B cell (primary cell): ENCODE measurements around the gene CCNE1. TPM values are rescaled to one million over a fixed set of nuclear protein-coding genes. Genes with fewer than 3 reads are reported as not detected.
"Not testable (repeated sequence)": the region's sequence is repeated elsewhere in the genome, so short reads cannot be mapped to it uniquely, and the experiment has no call there.

Source experiments
- ATAC-seq: fragments of 200-7000 bp; cut with Tn5 transposase; one replicate; pipeline ENCODE4 v1.10.0; 2021; ENCODE audit warnings: low read depth, mild to moderate bottlenecking, moderate number of reproducible peaks, moderate library complexity
- CTCF ChIA-PET: fragments of 350-600 bp; sonication (Branson Sonifier 250); formaldehyde crosslinking; loops from one replicate; lab custom pipeline; 2021; ENCODE audit warnings: antibody characterized with exemption, inconsistent platforms; lab: Charles Lee
- POLR2A ChIA-PET: fragments of 350-600 bp; sonication (Branson Sonifier 250); formaldehyde crosslinking; loops from one replicate; lab custom pipeline; 2021; ENCODE audit warnings: antibody characterized with exemption; lab: Charles Lee
- DNase-seq: peaks from one replicate; pipeline ENCODE4 v3.0.0; 2013
- H2AFZ ChIP-seq: 2 replicates; pipeline ENCODE4 v1.6.1; 2012; ENCODE audit warnings: mild to moderate bottlenecking, low read depth, low read length; ENCODE audit not compliant: insufficient read depth, poor library complexity, severe bottlenecking
- H3K27ac ChIP-seq, 2 donors: 1 replicate in 1 of 2; 2 replicates in 1 of 2; pipeline ENCODE4 v1.5.1; 2012 to 2013; ENCODE audit warnings: low read length in 2 of 2, mild to moderate bottlenecking in 2 of 2, moderate library complexity in 1 of 2
- H3K27me3 ChIP-seq, 4 experiments: fragments of 200-600 bp in 1 of 4; sonication (generic) in 1 of 4; replicated peaks in 1 of 4; 1 replicate in 2 of 4; 2 replicates in 2 of 4; pipeline versions ENCODE4 v1.6.1 to v1.7.0; 2013 to 2016; ENCODE audit warnings: low read length in 3 of 4, mild to moderate bottlenecking in 2 of 4, mixed read lengths in 1 of 4, moderate library complexity in 1 of 4; ENCODE audit not compliant: insufficient read depth in 4 of 4, control insufficient read depth in 3 of 4; ENCODE audit errors: control extremely low read depth in 1 of 4
- H3K36me3 ChIP-seq, 2 experiments: replicated peaks in 1 of 2; 1 replicate in 1 of 2; 2 replicates in 1 of 2; pipeline versions ENCODE4 v1.6.1 to v1.7.1; 2013; ENCODE audit warnings: low read length in 1 of 2; ENCODE audit not compliant: insufficient read depth in 2 of 2, control insufficient read depth in 1 of 2; ENCODE audit errors: control extremely low read depth in 1 of 2, extremely low read depth in 1 of 2
- H3K4me1 ChIP-seq, 2 donors: fragments of 200-600 bp in 1 of 2; sonication (generic) in 1 of 2; 1 replicate in 1 of 2; 2 replicates in 1 of 2; pipeline versions ENCODE4 v1.5.1 to v1.6.1; 2013 to 2017; ENCODE audit warnings: low read length in 2 of 2; ENCODE audit not compliant: control insufficient read depth in 2 of 2, insufficient read depth in 2 of 2
- H3K4me2 ChIP-seq: replicated peaks from 2 replicates; pipeline ENCODE3; 2012; ENCODE audit warnings: mild to moderate bottlenecking, low read depth, low read length; ENCODE audit not compliant: poor library complexity, severe bottlenecking
- H3K4me3 ChIP-seq, 5 experiments: fragments of 200-600 bp in 1 of 5; sonication (generic) in 1 of 5; 1 replicate in 3 of 5; 2 replicates in 2 of 5; pipeline versions ENCODE4 v1.5.1 to v1.7.0; 2011 to 2016; ENCODE audit warnings: low read length in 4 of 5, mild to moderate bottlenecking in 4 of 5, low read depth in 2 of 5, control low read depth in 1 of 5, moderate library complexity in 1 of 5; ENCODE audit not compliant: insufficient read depth in 1 of 5; ENCODE audit errors: control extremely low read depth in 1 of 5, extremely low read depth in 1 of 5
- H3K79me2 ChIP-seq: fragments of 200-600 bp; sonication (generic); one replicate; pipeline ENCODE4 v1.6.0; 2016; ENCODE audit warnings: low read length; ENCODE audit not compliant: control insufficient read depth, insufficient read depth
- H3K9ac ChIP-seq: fragments of 200-600 bp; sonication (generic); 2 replicates; pipeline ENCODE4 v1.6.1; 2017; ENCODE audit warnings: mild to moderate bottlenecking, low read length, moderate library complexity
- H3K9me3 ChIP-seq, 3 donors: one replicate each; pipeline versions ENCODE4 v1.6.1 to v1.7.1; 2013; ENCODE audit warnings: low read length in 2 of 3; ENCODE audit not compliant: control insufficient read depth in 2 of 3, insufficient read depth in 1 of 3; ENCODE audit errors: control extremely low read depth in 1 of 3
- H4K20me1 ChIP-seq: 2 replicates; pipeline ENCODE4 v1.6.0; 2012; ENCODE audit warnings: mild to moderate bottlenecking, low read length; ENCODE audit not compliant: insufficient read depth, control insufficient read depth, poor library complexity, severe bottlenecking
- H3K27ac Mint-ChIP-seq: one replicate; pipeline ENCODE4 v1.8.0; 2021; ENCODE audit warnings: mixed read lengths
- H3K27me3 Mint-ChIP-seq: one replicate; pipeline ENCODE4 v1.8.0; 2021; ENCODE audit warnings: mixed read lengths
- H3K4me1 Mint-ChIP-seq: one replicate; pipeline ENCODE4 v1.8.0; 2021; ENCODE audit warnings: mixed read lengths
- H3K4me3 Mint-ChIP-seq: one replicate; pipeline ENCODE4 v1.8.0; 2021; ENCODE audit warnings: mixed read lengths
- H3K9me3 Mint-ChIP-seq: one replicate; pipeline ENCODE4 v1.8.0; 2022; ENCODE audit warnings: mixed read lengths; ENCODE audit not compliant: insufficient read depth
- EZH2 ChIP-seq: IDR thresholded peaks from 2 replicates; pipeline ENCODE4 v1.6.1; 2012; ENCODE audit warnings: borderline replicate concordance, low read depth, mild to moderate bottlenecking, moderate library complexity, low read length; ENCODE audit not compliant: insufficient read depth, poor library complexity, severe bottlenecking
- WGBS: methylation state at CpG from one replicate; pipeline ENCODE4 v1.1.5; 2013; ENCODE audit warnings: missing lambda C conversion rate; ENCODE audit not compliant: insufficient coverage; 5-methylcytosine and 5-hydroxymethylcytosine counted together
- intact Hi-C: fragments of 100-400 bp; cut with micrococcal nuclease; formaldehyde crosslinking; loops from one replicate; pipeline ENCODE4 v1.10.0; 2022
- polyA plus RNA-seq: library from polyadenylated mRNA; depleted of rRNA; stranded (reverse); fragments of >200 nt; gene quantifications from 2 replicates; pipeline ENCODE4 v1.2.3, GENCODE V29; 2012
- total RNA-seq, 2 donors: library from RNA; stranded (reverse); fragments of 120-200 nt in 1 of 2; gene quantifications; 1 replicate in 1 of 2; 2 replicates in 1 of 2; pipeline versions ENCODE4 v1.2.3 to v1.2.4, GENCODE V29; 2013 to 2022
- TF ChIP-seq, protein P1 (sequence below): fragments of 200-600 bp; IDR thresholded peaks from one replicate; pipeline ENCODE4 v1.8.0; 2022; ENCODE audit warnings: antibody characterized with exemption, mild to moderate bottlenecking

Gene CCNE1
- total and polyA plus RNA-seq, 2 donors (not counting 1 experiment from before 2014, with no cell fraction given), result 2.5 to 2.8 TPM

DNA sequence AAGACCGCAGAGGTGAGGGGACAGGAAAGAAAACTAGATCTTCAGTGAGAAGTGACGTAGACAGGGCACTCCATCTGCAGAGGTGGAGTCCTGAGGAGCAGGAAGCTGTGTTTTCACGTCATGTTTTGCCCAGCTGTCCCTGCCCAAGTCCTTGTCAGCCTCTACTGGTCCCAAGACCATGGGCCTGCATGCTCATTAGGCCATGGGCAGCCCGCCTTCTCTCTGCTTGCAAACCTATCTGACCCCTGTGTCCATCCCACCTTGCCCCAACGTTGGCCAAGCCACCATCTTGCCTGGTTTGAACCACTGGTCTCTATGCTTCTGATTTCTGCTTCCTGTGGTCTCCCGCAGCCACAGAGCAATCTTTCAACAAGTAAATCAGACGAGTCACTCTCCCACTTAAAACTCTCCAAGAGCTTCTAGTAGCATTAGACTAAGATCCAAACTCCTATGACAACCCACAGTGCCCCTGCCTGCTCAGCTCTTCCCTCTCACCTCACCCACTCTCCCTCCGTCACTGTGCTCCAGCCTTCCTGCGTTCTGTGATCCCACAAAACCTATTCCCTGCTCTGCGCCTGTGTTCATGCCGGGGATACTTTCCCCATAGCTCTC lies 18.6 kb upstream of the CCNE1 start:
- POLR2A ChIA-PET, result interaction anchor here (0.7 kb wide), 1 partner anchor 11 kb away, joined by 8 read pairs; no protein-coding TSS in a partner anchor

DNA sequence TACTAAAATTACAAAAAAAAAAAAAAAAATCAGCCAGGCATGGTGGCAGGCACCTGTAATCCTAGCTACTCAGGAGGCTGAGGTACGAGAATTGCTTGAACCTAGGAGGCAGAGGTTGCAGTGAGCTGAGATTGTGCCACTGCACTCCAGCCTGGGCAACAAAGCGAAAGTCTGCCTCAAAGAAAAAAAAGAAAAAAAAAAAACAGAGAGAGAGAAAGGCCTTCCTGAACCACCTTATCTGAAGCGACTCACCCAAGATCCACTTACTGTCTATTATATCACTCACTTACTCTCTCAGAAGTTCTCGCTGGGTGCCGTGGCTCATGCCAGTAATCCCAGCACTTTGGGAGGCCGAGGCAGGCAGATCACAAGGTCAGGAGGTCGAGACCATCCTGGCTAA lies 17.3 kb upstream of the CCNE1 start:
- H3K4me3 ChIP-seq, intact Hi-C loops, H3K9me3 ChIP-seq, H2AFZ ChIP-seq, H3K27ac Mint-ChIP-seq, H3K27me3 ChIP-seq, ATAC-seq, H3K79me2 ChIP-seq, H3K4me1 Mint-ChIP-seq, H3K4me2 ChIP-seq, H3K9ac ChIP-seq, H3K4me3 Mint-ChIP-seq, DNase-seq, H3K36me3 ChIP-seq, H3K4me1 ChIP-seq, H3K9me3 Mint-ChIP-seq, H4K20me1 ChIP-seq, H3K27ac ChIP-seq: not testable (repeated sequence)
- WGBS, result no CpG with 5 or more reads among the region's 7 CpGs
- peaks cover 20% of the 10 kb centered on the region for H3K27me3 Mint-ChIP-seq
- ChIA-PET POLR2A (interaction anchor here (0.7 kb wide), 1 partner anchor 196 kb away, joined by 4 read pairs; no protein-coding TSS in a partner anchor), CTCF (interaction anchor here (1.1 kb wide), 1 partner anchor 8 kb away, joined by 3 read pairs; no protein-coding TSS in a partner anchor)

More for the DNA sequence above, 18.6 kb upstream of the CCNE1 start:
- H3K79me2 ChIP-seq, result no peaks in the 10 kb centered on the region
- no peak for DNase-seq
- H3K4me3 ChIP-seq, result no peak overlapping the region
- WGBS, result 76% methylated on average over 9 of the region's 11 CpGs
- intact Hi-C loops, result no loop called here
- no peaks in the 10 kb centered on the region for H3K27me3 ChIP-seq
- CTCF ChIA-PET, result interaction anchor here (1.1 to 1.5 kb wide), 2 partner anchors 9 to 34 kb away, joined by 3 to 4 read pairs; no protein-coding TSS in a partner anchor
- no peak for ATAC-seq
- Mint-ChIP-seq H3K4me1 (no peaks in the 10 kb centered on the region), H3K27ac (no peak overlapping the region), H3K27me3 (peaks cover 20% of the 10 kb centered on the region), H3K9me3 (no peaks in the 10 kb centered on the region), H3K4me3 (no peak overlapping the region)
- no peaks in the 10 kb centered on the region for H3K36me3 ChIP-seq
- H3K9ac ChIP-seq, result no peak overlapping the region
- no peak overlapping the region for H3K4me2 ChIP-seq
- H3K4me1 ChIP-seq, result no peaks in the 10 kb centered on the region
- no peaks in the 10 kb centered on the region for H4K20me1 ChIP-seq
- H3K27ac ChIP-seq, result no peak overlapping the region
- no peak overlapping the region for H2AFZ ChIP-seq
- H3K9me3 ChIP-seq, result no peaks in the 10 kb centered on the region
- TF ChIP-seq EZH2, result no peak
- TF ChIP-seq, protein P1, sequence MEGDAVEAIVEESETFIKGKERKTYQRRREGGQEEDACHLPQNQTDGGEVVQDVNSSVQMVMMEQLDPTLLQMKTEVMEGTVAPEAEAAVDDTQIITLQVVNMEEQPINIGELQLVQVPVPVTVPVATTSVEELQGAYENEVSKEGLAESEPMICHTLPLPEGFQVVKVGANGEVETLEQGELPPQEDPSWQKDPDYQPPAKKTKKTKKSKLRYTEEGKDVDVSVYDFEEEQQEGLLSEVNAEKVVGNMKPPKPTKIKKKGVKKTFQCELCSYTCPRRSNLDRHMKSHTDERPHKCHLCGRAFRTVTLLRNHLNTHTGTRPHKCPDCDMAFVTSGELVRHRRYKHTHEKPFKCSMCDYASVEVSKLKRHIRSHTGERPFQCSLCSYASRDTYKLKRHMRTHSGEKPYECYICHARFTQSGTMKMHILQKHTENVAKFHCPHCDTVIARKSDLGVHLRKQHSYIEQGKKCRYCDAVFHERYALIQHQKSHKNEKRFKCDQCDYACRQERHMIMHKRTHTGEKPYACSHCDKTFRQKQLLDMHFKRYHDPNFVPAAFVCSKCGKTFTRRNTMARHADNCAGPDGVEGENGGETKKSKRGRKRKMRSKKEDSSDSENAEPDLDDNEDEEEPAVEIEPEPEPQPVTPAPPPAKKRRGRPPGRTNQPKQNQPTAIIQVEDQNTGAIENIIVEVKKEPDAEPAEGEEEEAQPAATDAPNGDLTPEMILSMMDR, result no peak
